H9 (cell line): ENCODE measurements around the gene CEACAM6. TPM values are rescaled to one million over a fixed set of nuclear protein-coding genes. Genes with fewer than 3 reads are reported as not detected.

Experiments used
- DNase-seq: peaks from one replicate; pipeline ENCODE4 v3.0.0-alpha.2; 2017
- H2AFZ ChIP-seq: one replicate; pipeline ENCODE4 v1.6.1; 2013; ENCODE audit warnings: mild to moderate bottlenecking, low read length, control low read depth, moderate library complexity
- H2AK5ac ChIP-seq: 2 replicates; pipeline ENCODE4 v1.6.1; 2013; ENCODE audit warnings: low read length, control low read depth, mixed read lengths; ENCODE audit not compliant: insufficient read length
- H2BK120ac ChIP-seq: one replicate; pipeline ENCODE4 v1.6.1; 2013; ENCODE audit warnings: low read depth, mild to moderate bottlenecking, low read length, control low read depth, inconsistent platforms; ENCODE audit not compliant: poor library complexity, severe bottlenecking
- H2BK12ac ChIP-seq: 2 replicates; pipeline ENCODE4 v1.6.1; 2013; ENCODE audit warnings: low read length, control low read depth, mixed read lengths, low read depth; ENCODE audit not compliant: insufficient read length
- H2BK15ac ChIP-seq: 2 replicates; pipeline ENCODE4 v1.6.1; 2013; ENCODE audit warnings: low read depth, low read length, control low read depth
- H2BK20ac ChIP-seq: one replicate; pipeline ENCODE4 v1.6.1; 2013; ENCODE audit warnings: low read depth, mild to moderate bottlenecking, low read length, control low read depth, inconsistent platforms; ENCODE audit not compliant: poor library complexity, severe bottlenecking
- H2BK5ac ChIP-seq: 2 replicates; pipeline ENCODE4 v1.6.1; 2013; ENCODE audit warnings: low read length, control low read depth, mixed read lengths; ENCODE audit not compliant: insufficient read length
- H3K14ac ChIP-seq: 2 replicates; pipeline ENCODE4 v1.6.1; 2013; ENCODE audit warnings: low read length, control low read depth; ENCODE audit not compliant: insufficient read depth
- H3K18ac ChIP-seq: 2 replicates; pipeline ENCODE4 v1.6.1; 2013; ENCODE audit warnings: low read depth, mild to moderate bottlenecking, mixed read lengths, low read length, control low read depth; ENCODE audit not compliant: insufficient read length
- H3K23ac ChIP-seq: 2 replicates; pipeline ENCODE4 v1.6.1; 2013; ENCODE audit warnings: low read length, control low read depth, mixed read lengths, low read depth; ENCODE audit not compliant: insufficient read length
- H3K23me2 ChIP-seq: 2 replicates; pipeline ENCODE4 v1.6.1; 2013; ENCODE audit warnings: low read depth, mild to moderate bottlenecking, mixed read lengths, low read length, control low read depth; ENCODE audit not compliant: insufficient read length, poor library complexity, severe bottlenecking
- H3K27ac ChIP-seq: 2 replicates; pipeline ENCODE4 v1.5.1; 2013; ENCODE audit warnings: low read length, control low read depth, mixed read lengths, low read depth; ENCODE audit not compliant: insufficient read length
- H3K27me3 ChIP-seq: 2 replicates; pipeline ENCODE4 v1.6.1; 2013; ENCODE audit warnings: low read length, control low read depth, inconsistent platforms; ENCODE audit not compliant: insufficient read depth
- H3K4ac ChIP-seq: 2 replicates; pipeline ENCODE4 v1.6.1; 2013; ENCODE audit warnings: low read depth, mild to moderate bottlenecking, control low read depth, inconsistent platforms, low read length, moderate library complexity
- H3K4me1 ChIP-seq: 2 replicates; pipeline ENCODE4 v1.6.1; 2013; ENCODE audit warnings: low read length, control low read depth, inconsistent platforms; ENCODE audit not compliant: insufficient read depth
- H3K4me2 ChIP-seq: 2 replicates; pipeline ENCODE4 v1.6.1; 2013; ENCODE audit warnings: low read length, control low read depth, mixed read lengths; ENCODE audit not compliant: insufficient read length, insufficient read depth
- H3K56ac ChIP-seq: 2 replicates; pipeline ENCODE4 v1.6.1; 2013; ENCODE audit warnings: low read depth, mild to moderate bottlenecking, mixed read lengths, low read length, control low read depth; ENCODE audit not compliant: insufficient read length
- H3K79me1 ChIP-seq: 2 replicates; pipeline ENCODE4 v1.6.1; 2013; ENCODE audit warnings: low read depth, mild to moderate bottlenecking, moderate library complexity, low read length, control low read depth, inconsistent platforms; ENCODE audit not compliant: insufficient read depth, poor library complexity, severe bottlenecking
- H3K79me2 ChIP-seq: 2 replicates; pipeline ENCODE4 v1.6.1; 2013; ENCODE audit warnings: low read length, control low read depth, inconsistent platforms; ENCODE audit not compliant: insufficient read depth
- H3K9ac ChIP-seq: 2 replicates; pipeline ENCODE4 v1.6.1; 2013; ENCODE audit warnings: low read length, control low read depth, mixed read lengths; ENCODE audit not compliant: insufficient read length; ENCODE audit errors: extremely low read depth
- H3K9me3 ChIP-seq: one replicate; pipeline ENCODE4 v1.6.1; 2013; ENCODE audit warnings: low read depth, low read length, inconsistent platforms; ENCODE audit not compliant: control insufficient read depth
- H3T11ph ChIP-seq: one replicate; pipeline ENCODE4 v1.6.1; 2013; ENCODE audit warnings: mild to moderate bottlenecking, low read length, control low read depth, inconsistent platforms
- H4K20me1 ChIP-seq: one replicate; pipeline ENCODE4 v1.6.1; 2013; ENCODE audit not compliant: control insufficient read depth, insufficient read length, insufficient read depth
- H4K5ac ChIP-seq: 2 replicates; pipeline ENCODE4 v1.6.1; 2013; ENCODE audit warnings: low read depth, mild to moderate bottlenecking, mixed read lengths, low read length, control low read depth; ENCODE audit not compliant: insufficient read length
- H4K8ac ChIP-seq: replicated peaks from 2 replicates; pipeline ENCODE4 v1.6.1; 2013; ENCODE audit warnings: low read length, control low read depth, mixed read lengths, low read depth; ENCODE audit not compliant: insufficient read length
- H4K91ac ChIP-seq: 2 replicates; pipeline ENCODE4 v1.6.1; 2013; ENCODE audit warnings: low read depth, mild to moderate bottlenecking, moderate library complexity, mixed read lengths, low read length, control low read depth; ENCODE audit not compliant: insufficient read length
- H3K27ac Mint-ChIP-seq, 3 experiments: 2 replicates in 2 of 3; 3 replicates in 1 of 3; pipeline ENCODE4 v1.8.0; 2020 to 2021; ENCODE audit warnings: mixed read lengths in 3 of 3, mild to moderate bottlenecking in 1 of 3, moderate library complexity in 1 of 3
- H3K27me3 Mint-ChIP-seq: 2 replicates; pipeline ENCODE4 v1.8.0; 2021; ENCODE audit warnings: low read depth, mild to moderate bottlenecking, moderate library complexity, mixed read lengths
- H3K36me3 Mint-ChIP-seq, 3 experiments: 2 replicates in 2 of 3; 3 replicates in 1 of 3; pipeline ENCODE4 v1.8.0; 2020 to 2021; ENCODE audit warnings: low read depth in 3 of 3, mixed read lengths in 3 of 3; ENCODE audit not compliant: insufficient read depth in 1 of 3
- H3K4me1 Mint-ChIP-seq, 2 experiments: 2 replicates each; pipeline ENCODE4 v1.8.0; 2020; ENCODE audit warnings: mixed read lengths in 2 of 2
- H3K4me3 Mint-ChIP-seq, 2 experiments: 2 replicates in 1 of 2; 3 replicates in 1 of 2; pipeline ENCODE4 v1.8.0; 2020 to 2021; ENCODE audit warnings: mild to moderate bottlenecking in 2 of 2, mixed read lengths in 2 of 2, moderate library complexity in 1 of 2
- H3K9me3 Mint-ChIP-seq, 2 experiments: 2 replicates in 1 of 2; 3 replicates in 1 of 2; pipeline ENCODE4 v1.8.0; 2020; ENCODE audit warnings: mild to moderate bottlenecking in 2 of 2, mixed read lengths in 2 of 2, moderate library complexity in 1 of 2
- CTCF ChIP-seq: fragments of 200-600 bp; sonication (generic); conservative IDR thresholded peaks from 3 replicates; pipeline ENCODE4 v1.8.0; 2021; ENCODE audit warnings: antibody characterized with exemption, mild to moderate bottlenecking
- WGBS: extraction: QIAGEN DNeasy Blood & Tissue Kit; methylation state at CpG from one replicate; pipeline ENCODE4 v1.1.7; 2013; ENCODE audit warnings: missing lambda C conversion rate, low lambda C conversion rate, mixed read lengths; ENCODE audit not compliant: insufficient read length; ENCODE audit errors: extremely low coverage; 5-methylcytosine and 5-hydroxymethylcytosine counted together
- total RNA-seq: library from RNA; stranded (reverse); gene quantifications from 2 replicates; pipeline ENCODE4 v1.2.1, GENCODE V29; 2021

CEACAM6 gene
- total RNA-seq, 1 experiment from 2014 or later, result not detected

GRCh38 chr19:41740415-41741243 is 14.7 kb upstream of the CEACAM6 start:
- H3K4me1 ChIP-seq, result no peaks in the 10 kb centered on the region
- no peaks in the 10 kb centered on the region for H4K20me1 ChIP-seq
- no peak overlapping the region for H3K56ac ChIP-seq
- Mint-ChIP-seq H3K27me3 (no peaks in the 10 kb centered on the region; the same call in 1 of the 2 replicates), H3K9me3 (peaks cover 72 to 94% of the 10 kb centered on the region in 2 experiments), H3K4me3 (no peak overlapping the region), H3K4me1 (no peaks in the 10 kb centered on the region), H3K27ac (no peak overlapping the region), H3K36me3 (peaks cover 0 to 17% (median 0%) of the 10 kb centered on the region in 3 experiments; a peak in 2 of 7 replicates)
- no peak overlapping the region for H2BK120ac ChIP-seq
- no peak overlapping the region for H4K8ac ChIP-seq
- DNase-seq, result no peak
- H3K79me1 ChIP-seq, result no peaks in the 10 kb centered on the region
- no peaks in the 10 kb centered on the region for H3K79me2 ChIP-seq
- no peak overlapping the region for H2BK20ac ChIP-seq
- no peak overlapping the region for H3T11ph ChIP-seq
- no peak overlapping the region for H3K23ac ChIP-seq
- no CpG with 5 or more reads among the region's 5 CpGs for WGBS
- H3K4me2 ChIP-seq, result no peak overlapping the region
- no peaks in the 10 kb centered on the region for H3K27me3 ChIP-seq
- no peak overlapping the region for H2AK5ac ChIP-seq
- H2AFZ ChIP-seq, result no peak overlapping the region
- H3K9ac ChIP-seq, result no peak overlapping the region
- no peak overlapping the region for H3K18ac ChIP-seq
- no peak overlapping the region for H2BK15ac ChIP-seq
- no peaks in the 10 kb centered on the region for H3K23me2 ChIP-seq
- peaks cover 12% of the 10 kb centered on the region for H3K9me3 ChIP-seq
- no peak overlapping the region for H3K27ac ChIP-seq
- H3K14ac ChIP-seq, result no peak overlapping the region
- H4K5ac ChIP-seq, result no peak overlapping the region
- no peak overlapping the region for H2BK12ac ChIP-seq
- TF ChIP-seq CTCF, result no peak
- H2BK5ac ChIP-seq, result no peak overlapping the region
- H3K4ac ChIP-seq, result no peak overlapping the region
- H4K91ac ChIP-seq, result no peak overlapping the region
